HG03066 (cell line): ENCODE results near the gene PADI1.

Experiments used
- ATAC-seq: cut with Tn5 transposase; IDR thresholded peaks from one replicate; pipeline ENCODE4 v1.9.1; 2021; ENCODE audit warnings: low read depth; ENCODE audit not compliant: unreplicated experiment

The PADI1 gene

GRCh38 chr1:17177651-17178050 is 27.3 kb upstream of the PADI1 start:
- no peak for ATAC-seq

DNA sequence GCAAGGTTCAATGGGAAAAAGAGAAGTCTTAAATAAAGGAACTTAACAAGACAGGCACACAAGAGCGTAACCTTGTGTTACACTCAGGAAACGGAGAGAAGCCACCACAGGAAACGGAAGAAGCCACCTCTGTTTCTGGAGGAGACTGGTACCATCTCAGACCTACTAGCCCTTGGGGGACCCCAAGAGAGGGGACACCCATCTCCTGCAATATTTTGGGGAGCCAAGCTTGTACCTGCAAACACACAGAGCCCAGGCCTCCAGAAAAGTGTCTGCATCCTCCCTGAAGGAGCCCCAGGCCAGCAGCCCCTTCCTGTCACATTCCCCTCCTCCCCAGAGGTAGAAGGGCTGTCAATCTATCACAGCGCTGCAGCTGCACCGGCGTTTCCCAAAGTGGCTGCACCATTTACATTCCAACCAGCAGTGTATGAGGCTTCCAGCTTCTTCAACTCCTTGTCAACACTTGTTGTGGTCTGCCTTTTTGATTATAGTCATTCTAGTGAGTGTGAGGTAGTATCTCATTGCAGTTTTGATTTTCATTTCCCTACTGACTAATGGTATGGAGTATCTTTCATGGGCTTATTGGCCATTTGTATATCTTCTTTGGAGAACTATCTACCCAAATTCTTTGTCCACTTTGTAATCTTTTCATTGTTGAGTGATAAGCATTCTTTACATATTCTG is 23.0 kb upstream of the PADI1 start:
- ATAC-seq: no peak

DNA sequence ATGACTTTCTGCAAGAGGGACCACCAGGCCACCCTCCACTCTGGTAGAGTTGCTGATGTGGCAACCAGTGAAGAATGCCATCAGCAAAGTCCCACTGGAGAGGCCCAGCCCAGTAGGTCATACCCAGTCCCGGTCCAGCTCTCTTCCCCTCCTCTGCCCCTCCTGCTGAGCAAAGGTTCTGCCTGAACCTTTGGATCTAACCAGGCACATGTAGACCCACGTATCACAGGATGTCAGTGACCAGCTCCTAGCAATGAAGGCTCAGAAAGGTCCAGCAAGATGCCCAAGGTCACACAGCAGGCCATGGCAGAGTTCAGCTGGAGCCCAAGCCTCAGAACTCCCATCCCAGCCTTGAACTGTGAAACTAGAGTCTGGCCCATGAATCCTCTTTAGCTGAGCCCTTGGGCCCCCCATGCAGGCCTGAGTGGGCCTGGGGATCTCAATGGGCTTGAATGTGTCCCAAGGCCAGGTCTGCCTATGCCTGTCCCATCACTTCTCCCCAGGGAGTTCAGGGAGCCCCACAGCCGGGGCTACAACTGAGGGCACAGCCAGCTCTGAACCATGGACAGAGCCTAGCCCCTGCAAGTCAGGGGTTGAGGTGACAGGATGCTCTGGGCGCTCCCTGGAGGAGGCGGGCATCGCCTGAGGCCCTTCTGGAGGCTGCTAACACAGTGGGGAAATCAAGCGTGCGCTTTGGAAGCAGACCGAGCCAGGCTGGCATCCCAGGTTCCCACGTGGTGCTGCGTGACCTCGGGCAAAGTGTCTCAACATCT is 21.4 kb upstream of the PADI1 start:
- ATAC-seq: no peak

GRCh38 chr1:17184161-17184665 is 20.7 kb upstream of the PADI1 start:
- ATAC-seq: no peak

DNA sequence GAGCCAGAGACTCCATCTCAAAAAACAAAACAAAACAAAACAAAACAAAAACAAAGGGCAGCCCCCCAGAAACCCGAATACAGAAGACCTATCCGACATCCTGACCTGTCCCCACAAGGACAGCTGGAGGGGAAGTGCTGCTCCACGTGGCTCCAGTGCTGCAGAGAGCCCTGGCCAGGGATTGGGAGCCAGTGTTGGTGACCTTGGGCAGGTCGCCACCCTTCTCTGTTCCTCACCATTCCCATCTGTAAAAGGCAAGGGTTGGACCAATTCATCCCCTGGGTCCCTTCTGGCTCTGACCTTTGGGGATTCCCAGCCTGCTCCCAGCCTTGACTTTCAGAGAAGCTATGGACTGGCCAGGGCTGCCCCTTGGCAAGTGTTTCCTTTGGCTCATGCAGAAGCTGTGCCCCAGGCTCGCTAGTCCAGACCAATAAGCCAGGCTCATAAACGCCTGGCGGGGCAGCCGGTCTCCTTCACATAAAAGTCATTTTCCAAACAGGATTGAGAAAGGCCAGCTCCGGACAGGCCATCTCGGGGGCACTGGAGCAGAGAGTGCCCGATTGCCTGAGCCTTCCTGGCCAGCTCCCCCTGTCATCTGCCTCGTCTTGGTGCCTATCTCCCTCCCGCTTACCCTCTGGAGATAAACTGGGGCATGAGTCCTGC is 20.0 kb upstream of the PADI1 start:
- no peak for ATAC-seq

DNA sequence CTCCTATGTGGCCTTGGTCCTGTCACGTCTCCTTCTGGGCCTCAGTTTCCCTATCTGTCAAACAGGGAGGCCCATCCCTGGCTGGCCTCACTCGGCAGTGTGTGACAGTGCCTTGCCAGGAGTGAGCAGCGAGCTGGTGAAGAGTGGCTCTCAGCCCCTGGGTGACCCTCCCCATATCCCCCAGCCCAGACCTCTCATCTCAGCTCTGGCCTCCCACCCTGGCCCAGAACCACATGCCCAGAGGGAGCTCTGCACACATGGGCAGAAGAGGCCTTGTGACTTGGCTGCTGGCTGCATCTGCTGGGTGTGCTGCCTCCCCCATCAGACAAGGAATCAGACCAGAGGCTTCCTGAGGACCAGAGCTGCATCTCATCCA is 19.5 kb upstream of the PADI1 start:
- ATAC-seq: no peak

GRCh38 chr1:17186216-17186909 is 18.6 kb upstream of the PADI1 start:
- no peak for ATAC-seq

GRCh38 chr1:17187051-17187450 is 17.9 kb upstream of the PADI1 start:
- no peak for ATAC-seq

- ATAC-seq: no peak
Observed at GRCh38 chr1:17188217-17188616, 16.7 kb upstream of the PADI1 start.

GRCh38 chr1:17188889-17189631 is 15.9 kb upstream of the PADI1 start:
- ATAC-seq: no peak

DNA sequence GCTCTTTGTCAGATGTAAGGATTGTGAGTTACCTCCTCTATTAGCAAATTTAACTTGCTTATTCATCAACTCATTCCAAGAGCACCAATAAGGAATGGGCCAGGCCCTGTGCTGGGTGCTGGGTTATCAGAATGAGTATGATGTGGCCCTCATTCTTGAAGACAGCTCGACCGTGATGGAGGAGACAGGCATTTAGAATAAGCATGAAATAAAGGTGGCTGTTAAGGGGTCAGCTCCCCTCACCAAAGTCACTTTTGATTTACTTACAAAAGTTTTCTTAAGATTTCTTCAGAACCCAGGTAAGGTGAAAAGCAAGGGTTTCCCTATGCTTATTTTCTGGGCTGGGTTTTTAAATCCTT is 15.3 kb upstream of the PADI1 start:
- no peak for ATAC-seq

- no peak for ATAC-seq
Observed at GRCh38 chr1:17190010-17190995, 14.6 kb upstream of the PADI1 start.

DNA sequence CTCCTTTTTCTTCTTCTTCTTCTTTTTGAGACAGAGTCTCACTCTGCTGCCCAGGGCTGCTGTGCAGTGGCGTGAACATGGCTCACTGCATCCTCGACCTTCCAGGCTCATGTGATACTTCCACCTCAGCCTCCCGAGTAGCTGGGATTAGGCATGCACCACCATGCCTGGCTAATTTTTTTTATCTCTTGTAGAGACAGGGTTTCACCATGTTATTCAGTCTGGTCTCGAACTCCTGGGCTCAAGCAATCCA is 13.0 kb upstream of the PADI1 start:
- no peak for ATAC-seq

GRCh38 chr1:17192394-17193221 is 12.3 kb upstream of the PADI1 start:
- no peak for ATAC-seq

DNA sequence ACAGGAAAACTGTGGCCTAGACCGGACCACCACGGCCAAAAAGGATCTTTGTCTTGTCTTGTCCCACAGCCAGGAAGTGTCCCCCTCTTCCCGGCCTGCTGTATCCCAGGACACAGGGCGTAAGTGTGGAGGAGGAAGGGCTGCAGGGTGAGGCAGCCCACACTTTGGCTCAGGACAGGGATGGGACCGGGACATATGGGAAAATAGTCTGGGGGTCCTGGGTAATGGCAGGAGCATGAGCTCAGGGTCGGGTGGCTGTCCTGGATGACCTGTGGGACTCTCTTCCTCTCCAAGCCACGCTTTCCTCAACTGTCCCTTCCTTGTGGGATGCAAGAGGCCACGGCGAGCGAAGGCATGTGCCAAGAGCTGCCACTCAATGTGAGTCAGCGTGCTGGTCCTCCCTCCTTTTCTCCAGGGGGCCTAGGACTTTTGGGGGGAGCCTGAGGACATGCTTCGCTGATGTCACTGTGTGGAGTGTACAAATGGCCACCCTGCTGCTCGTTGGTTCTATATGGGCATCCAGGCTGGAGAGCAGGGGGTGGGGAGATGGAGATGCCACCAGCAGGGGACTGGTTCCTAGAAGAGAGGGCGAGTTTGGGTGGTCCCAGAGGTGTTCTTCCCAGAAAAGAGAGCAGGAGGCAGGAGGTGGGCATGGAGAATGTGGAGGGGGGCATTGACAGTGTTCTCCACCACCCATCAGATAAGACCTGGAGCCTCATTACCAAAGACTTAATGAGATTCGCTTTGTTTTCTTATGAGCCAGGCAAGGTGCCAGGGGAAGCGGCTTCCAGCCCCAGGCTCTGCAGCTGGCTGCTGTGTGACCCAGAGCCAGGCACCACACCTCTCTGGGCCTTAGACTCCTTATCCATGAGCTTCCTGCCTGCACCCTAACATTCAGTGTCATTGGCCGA is 11.5 kb upstream of the PADI1 start:
- ATAC-seq: no peak

DNA sequence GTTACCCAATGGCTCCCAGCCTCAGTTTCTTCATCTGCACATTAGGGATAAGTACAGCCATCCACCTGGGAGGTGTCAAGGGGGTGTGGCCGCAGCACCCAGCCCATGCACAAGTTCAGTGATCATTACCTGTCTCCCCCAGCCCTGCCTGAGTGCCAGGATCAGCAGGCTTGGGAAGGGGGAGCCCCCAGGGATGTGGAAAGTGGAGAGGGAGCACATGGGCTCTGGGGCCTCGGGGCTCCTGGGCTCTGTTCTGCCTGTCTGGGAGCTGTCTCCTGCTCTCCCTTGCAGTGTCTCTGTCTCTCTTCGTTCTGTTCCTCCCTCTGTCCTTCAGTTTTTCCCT is 10.8 kb upstream of the PADI1 start:
- no peak for ATAC-seq

GRCh38 chr1:17194615-17195528 is 10.1 kb upstream of the PADI1 start:
- ATAC-seq: no peak
